AG04450 (cell line): Measurements from ENCODE around the gene C1QC. TPM values are rescaled to one million over a fixed set of nuclear protein-coding genes. Genes with fewer than 3 reads are reported as not detected.

Experiments
- CTCF ChIA-PET: fragments of 300-600, 350-600 bp; formaldehyde crosslinking; extraction: SDS; loops from one replicate; lab custom pipeline; 2022; ENCODE audit warnings: antibody characterized with exemption, inconsistent platforms; lab: Charles Lee
- POLR2A ChIA-PET: fragments of 350-600 bp; formaldehyde crosslinking; extraction: SDS; loops from one replicate; lab custom pipeline; 2021; ENCODE audit warnings: antibody characterized with exemption, inconsistent platforms; lab: Yijun Ruan, JAX
- DNase-seq: peaks from one replicate; pipeline ENCODE4 v3.0.0-alpha.2; 2011; ENCODE audit warnings: low read depth, low spot score
- H3K27ac ChIP-seq: one replicate; pipeline ENCODE4 v1.5.1; 2012; ENCODE audit warnings: low read depth, low read length, control low read depth
- H3K27me3 ChIP-seq: one replicate; pipeline ENCODE4 v1.6.0; 2012; ENCODE audit warnings: low read length; ENCODE audit not compliant: control insufficient read depth, insufficient read depth
- H3K4me3 ChIP-seq: 2 replicates; pipeline ENCODE4 v1.5.1; 2011; ENCODE audit warnings: mild to moderate bottlenecking, low read depth, low read length, control low read depth
- H3K9me3 ChIP-seq: 2 replicates; pipeline ENCODE4 v1.5.1; 2012; ENCODE audit warnings: low read length; ENCODE audit not compliant: control insufficient read depth, insufficient read depth
- CTCF ChIP-seq: IDR thresholded peaks from 2 replicates; pipeline ENCODE4 v1.5.1; 2011; ENCODE audit warnings: low read depth, low read length, control low read depth, inconsistent platforms
- polyA plus RNA-seq: library from polyadenylated mRNA; depleted of rRNA; stranded (reverse); fragments of >200 nt; gene quantifications from 2 replicates; pipeline ENCODE4 v1.2.3, GENCODE V29; 2011

C1QC gene
- polyA plus RNA-seq, 1 experiment, result not detected

- no peak overlapping the region for H3K27ac ChIP-seq
- DNase-seq, result no peak
- no peak for TF ChIP-seq CTCF
- ChIA-PET POLR2A (no interaction called here), CTCF (no interaction called here)
- H3K27me3 ChIP-seq, result peaks cover 38% of the 10 kb centered on the region
- H3K4me3 ChIP-seq, result no peak overlapping the region
- H3K9me3 ChIP-seq, result no peaks in the 10 kb centered on the region
Measured at GRCh38 chr1:22625262-22625925, 18.0 kb upstream of the C1QC start.

GRCh38 chr1:22626237-22627157 lies 16.9 kb upstream of the C1QC start:
- TF ChIP-seq CTCF, result no peak
- POLR2A ChIA-PET, result no interaction called here
- H3K27ac ChIP-seq, result no peak overlapping the region
- DNase-seq, result no peak
- no peak overlapping the region for H3K4me3 ChIP-seq
- H3K9me3 ChIP-seq, result no peaks in the 10 kb centered on the region
- peaks cover 39% of the 10 kb centered on the region for H3K27me3 ChIP-seq
- CTCF ChIA-PET, result interaction anchor here (0.9 kb wide), 1 partner anchor 16 kb away, joined by 5 read pairs; no protein-coding TSS in a partner anchor

GRCh38 chr1:22627331-22627730 lies 16.1 kb upstream of the C1QC start:
- Histone ChIP-seq H3K27ac (no peak overlapping the region), H3K27me3 (peaks cover 39% of the 10 kb centered on the region), H3K9me3 (no peaks in the 10 kb centered on the region), H3K4me3 (no peak overlapping the region)
- TF ChIP-seq CTCF, result no peak
- ChIA-PET POLR2A (no interaction called here), CTCF (interaction anchor here (0.9 kb wide), 1 partner anchor 15 kb away, joined by 5 read pairs; no protein-coding TSS in a partner anchor)
- no peak for DNase-seq

GRCh38 chr1:22628698-22629444 lies 14.6 kb upstream of the C1QC start:
- no peak for TF ChIP-seq CTCF
- Histone ChIP-seq H3K4me3 (no peak overlapping the region), H3K27me3 (peaks cover 44% of the 10 kb centered on the region), H3K9me3 (no peaks in the 10 kb centered on the region), H3K27ac (no peak overlapping the region)
- DNase-seq, result no peak
- POLR2A ChIA-PET, result no interaction called here
- CTCF ChIA-PET, result interaction anchor here (0.7 kb wide), 1 partner anchor 35 kb away, joined by 7 read pairs; no protein-coding TSS in a partner anchor
